NOMO-1 treated with DMSO at 0.1 percent for 48 hours (cell line): ENCODE measurements around the gene RYR1.
"Not testable (repeated sequence)": the region's sequence is repeated elsewhere in the genome, so short reads cannot be mapped to it uniquely, and the experiment has no call there.

Source experiments
- DNase-seq: peaks from one replicate; lab custom pipeline; 2025; ENCODE audit not compliant: unreplicated experiment; lab: John Stamatoyannopoulos, UW

Gene RYR1

GRCh38 chr19:38512277-38512676 is 78.8 kb downstream of the RYR1 start:
- no peak for DNase-seq

GRCh38 chr19:38513156-38513555 is 79.7 kb downstream of the RYR1 start:
- DNase-seq, result not testable (repeated sequence)

- DNase-seq, result peak; percentile 22
Measured at GRCh38 chr19:38513762-38514167, 80.3 kb downstream of the RYR1 start.

- DNase-seq, result peak; percentile 42
Measured at GRCh38 chr19:38514812-38515633, 81.5 kb downstream of the RYR1 start.

DNA sequence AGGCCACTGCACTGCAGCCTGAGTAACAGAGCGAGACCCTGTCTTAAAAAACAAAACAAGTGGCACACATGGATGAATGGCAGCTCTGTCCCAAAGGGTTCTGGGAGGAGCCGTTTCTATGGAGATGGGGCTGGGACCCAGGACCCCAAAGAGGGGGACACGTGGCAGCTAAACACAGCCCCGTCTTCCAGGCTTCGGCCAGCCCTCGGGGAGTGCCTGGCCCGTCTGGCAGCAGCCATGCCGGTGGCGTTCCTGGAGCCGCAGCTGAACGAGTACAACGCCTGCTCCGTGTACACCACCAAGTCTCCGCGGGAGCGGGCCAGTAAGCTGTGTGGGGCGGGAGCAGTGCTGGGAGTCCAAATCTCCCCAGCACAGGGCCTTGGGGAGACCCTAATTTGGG is 82.4 kb downstream of the RYR1 start:
- no peak for DNase-seq

DNA sequence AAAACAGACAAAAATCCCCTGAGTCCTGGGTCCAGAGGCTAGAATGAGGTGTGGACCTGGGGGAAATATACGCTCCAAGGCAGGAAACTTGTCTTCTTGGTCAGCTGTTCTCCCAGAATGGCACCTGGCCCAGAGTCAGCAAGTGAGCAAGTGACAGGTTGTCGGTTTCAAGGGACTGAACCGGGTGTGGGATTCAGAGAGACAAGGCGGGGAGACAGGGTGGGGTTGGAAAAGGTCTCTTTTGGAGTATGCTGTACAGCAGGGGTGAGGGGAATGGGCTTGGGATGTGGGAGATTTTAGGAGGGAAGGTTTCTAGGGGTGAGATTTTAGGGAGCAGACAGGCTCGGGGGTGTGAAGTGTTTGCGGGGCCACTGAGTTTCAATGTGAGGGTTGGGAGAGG is 83.3 kb downstream of the RYR1 start:
- DNase-seq, result no peak

GRCh38 chr19:38517321-38517720 is 83.8 kb downstream of the RYR1 start:
- no peak for DNase-seq

- DNase-seq, result not testable (repeated sequence)
Measured at GRCh38 chr19:38517980-38518379, 84.5 kb downstream of the RYR1 start.

DNA sequence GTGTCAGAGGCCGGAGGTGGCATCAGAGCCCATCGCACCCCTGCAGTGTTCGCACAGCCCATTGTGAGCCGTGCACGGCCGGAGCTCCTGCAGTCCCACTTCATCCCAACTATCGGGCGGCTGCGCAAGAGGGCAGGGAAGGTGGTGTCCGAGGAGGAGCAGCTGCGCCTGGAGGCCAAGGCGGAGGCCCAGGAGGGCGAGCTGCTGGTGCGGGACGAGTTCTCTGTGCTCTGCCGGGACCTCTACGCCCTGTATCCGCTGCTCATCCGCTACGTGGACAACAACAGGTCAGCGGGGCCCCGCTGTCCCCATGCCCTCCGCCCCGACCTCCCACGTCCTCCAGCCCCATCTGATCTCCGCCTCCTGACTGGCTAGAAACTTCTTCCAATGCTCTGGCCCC is 85.7 kb downstream of the RYR1 start:
- DNase-seq, result no peak

GRCh38 chr19:38519988-38520387 is 86.5 kb downstream of the RYR1 start:
- no peak for DNase-seq

DNA sequence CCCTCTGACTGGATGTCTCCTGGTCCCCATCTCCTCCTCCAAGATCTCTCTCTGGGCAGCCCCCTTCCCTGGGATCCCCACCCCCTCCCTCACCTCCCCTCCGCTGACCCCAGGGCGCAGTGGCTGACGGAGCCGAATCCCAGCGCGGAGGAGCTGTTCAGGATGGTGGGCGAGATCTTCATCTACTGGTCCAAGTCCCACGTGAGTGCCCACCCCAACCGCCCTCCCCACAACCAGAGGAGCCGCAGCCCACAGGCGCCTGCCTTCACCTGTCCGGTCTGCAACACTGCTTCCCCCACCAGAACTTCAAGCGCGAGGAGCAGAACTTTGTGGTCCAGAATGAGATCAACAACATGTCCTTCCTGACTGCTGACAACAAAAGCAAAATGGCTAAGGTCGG is 89.4 kb downstream of the RYR1 start:
- no peak for DNase-seq

DNA sequence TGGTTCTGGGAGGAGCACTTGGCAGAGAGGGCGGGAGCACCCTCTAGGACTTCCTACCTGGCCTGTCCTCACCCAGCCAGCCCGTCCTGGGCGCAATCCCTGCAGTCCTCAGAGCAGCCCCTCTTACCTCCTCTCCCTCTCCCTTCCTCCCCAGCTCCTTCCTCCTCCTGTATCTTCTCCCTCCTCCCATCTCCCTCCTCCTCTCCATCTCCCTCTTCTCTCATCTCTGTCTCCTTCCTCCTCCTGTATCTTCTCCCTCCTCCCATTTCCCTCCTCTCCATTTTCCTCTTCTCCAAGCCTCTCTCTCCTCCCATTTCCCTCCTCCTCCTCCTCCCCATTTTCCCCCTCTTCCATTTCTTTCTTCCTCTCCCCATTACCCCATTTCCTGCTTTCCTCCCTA is 89.8 kb downstream of the RYR1 start:
- DNase-seq, result no peak

- no peak for DNase-seq
Measured at GRCh38 chr19:38524369-38524768, 90.9 kb downstream of the RYR1 start.

GRCh38 chr19:38524994-38525634 is 91.6 kb downstream of the RYR1 start:
- DNase-seq, result no peak

DNA sequence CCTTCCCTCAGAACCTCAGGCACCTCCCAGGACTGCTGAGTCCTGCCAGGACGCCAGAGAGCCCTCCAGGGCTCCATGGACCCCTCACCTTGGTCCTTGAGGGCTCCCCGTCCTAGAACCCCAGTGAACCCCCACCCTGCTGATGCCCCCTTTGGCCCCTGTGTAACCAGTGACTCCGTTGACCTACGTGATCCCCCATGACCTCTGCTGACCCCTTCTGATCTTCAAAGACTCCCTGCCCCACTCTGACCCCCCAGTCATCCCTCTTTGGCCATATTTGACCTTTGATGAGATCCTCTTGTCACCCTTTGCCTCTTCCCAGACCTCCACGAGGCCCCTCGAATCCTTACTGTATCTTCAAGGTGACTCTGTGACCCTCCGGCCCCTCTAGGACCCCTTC is 92.9 kb downstream of the RYR1 start:
- no peak for DNase-seq

GRCh38 chr19:38527466-38528136 is 94.1 kb downstream of the RYR1 start:
- DNase-seq, result no peak

DNA sequence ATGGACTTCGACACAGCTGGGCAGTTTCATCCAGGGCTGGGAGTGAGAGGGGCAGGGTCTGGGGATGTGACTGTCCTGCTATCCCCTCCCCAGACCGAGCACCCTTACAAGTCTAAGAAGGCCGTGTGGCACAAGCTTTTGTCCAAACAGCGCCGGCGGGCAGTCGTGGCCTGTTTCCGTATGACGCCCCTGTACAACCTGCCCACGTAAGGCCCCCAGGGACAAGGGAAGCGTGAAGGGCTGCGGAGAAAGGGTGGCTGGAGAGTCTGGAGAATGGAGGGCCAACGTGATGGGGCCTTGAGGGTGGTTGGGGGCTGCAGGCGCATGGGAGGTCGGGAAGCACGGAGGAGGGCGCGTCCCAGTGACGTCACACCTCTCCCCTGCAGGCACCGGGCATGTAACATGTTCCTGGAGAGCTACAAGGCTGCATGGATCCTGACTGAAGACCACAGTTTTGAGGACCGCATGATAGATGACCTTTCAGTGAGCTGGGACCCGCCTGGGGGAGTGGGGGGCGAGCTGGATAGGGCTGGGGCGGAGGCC is 94.8 kb downstream of the RYR1 start:
- DNase-seq, result no peak

GRCh38 chr19:38528931-38529330 is 95.4 kb downstream of the RYR1 start:
- DNase-seq, result no peak

- DNase-seq, result no peak
Measured at GRCh38 chr19:38531515-38531914, 98.0 kb downstream of the RYR1 start.

DNA sequence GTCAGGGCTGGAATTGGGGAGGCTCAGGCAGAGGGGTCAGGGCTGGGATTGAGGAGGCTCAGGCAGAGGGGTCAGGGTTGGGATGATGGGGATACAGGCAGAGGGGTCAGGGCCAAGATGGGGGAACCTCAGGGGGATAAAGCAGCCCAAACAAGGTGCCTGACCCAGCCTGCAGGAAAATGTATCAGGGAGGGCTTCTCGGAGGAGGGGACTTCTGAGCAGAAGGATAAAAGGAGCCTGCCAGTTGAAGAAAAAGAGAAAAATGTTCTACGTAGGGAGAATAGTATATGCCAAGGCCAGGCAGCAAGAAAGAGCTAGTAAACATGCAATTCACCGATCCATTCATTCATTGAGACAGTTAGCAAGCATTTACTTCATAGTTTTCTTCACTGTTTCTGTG is 99.4 kb downstream of the RYR1 start:
- no peak for DNase-seq

- DNase-seq, result no peak
Measured at GRCh38 chr19:38534574-38534973, 101.1 kb downstream of the RYR1 start.

- no peak for DNase-seq
Measured at GRCh38 chr19:38535212-38535611, 101.7 kb downstream of the RYR1 start.
